OCI-M2 (cell line): ENCODE results near the gene SLC4A8.
"Not testable (repeated sequence)": the region's sequence is repeated elsewhere in the genome, so short reads cannot be mapped to it uniquely, and the experiment has no call there.

Experiments used
- DNase-seq: peaks from one replicate; lab custom pipeline; 2025; ENCODE audit not compliant: unreplicated experiment; lab: John Stamatoyannopoulos, UW

SLC4A8 gene

DNA sequence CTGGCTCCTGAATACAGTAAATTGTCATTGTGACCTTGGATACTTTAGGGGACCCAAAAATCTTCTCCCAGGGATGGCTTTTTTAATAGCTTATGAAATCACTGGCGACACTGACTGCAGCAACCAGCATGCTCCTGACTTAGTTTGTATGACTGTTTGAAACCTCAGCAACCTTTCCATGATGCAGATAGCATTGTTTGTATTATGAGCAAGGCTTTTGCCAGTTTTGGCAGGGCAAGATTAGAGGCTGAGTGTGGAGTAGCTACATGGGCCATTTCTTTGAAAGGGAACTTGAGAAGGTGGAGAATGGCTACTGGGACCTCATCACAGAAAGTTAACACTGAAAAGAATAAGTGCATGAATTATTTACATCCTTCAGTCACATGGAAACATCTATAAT lies 50.9 kb downstream of the SLC4A8 start:
- DNase-seq: no peak

DNA sequence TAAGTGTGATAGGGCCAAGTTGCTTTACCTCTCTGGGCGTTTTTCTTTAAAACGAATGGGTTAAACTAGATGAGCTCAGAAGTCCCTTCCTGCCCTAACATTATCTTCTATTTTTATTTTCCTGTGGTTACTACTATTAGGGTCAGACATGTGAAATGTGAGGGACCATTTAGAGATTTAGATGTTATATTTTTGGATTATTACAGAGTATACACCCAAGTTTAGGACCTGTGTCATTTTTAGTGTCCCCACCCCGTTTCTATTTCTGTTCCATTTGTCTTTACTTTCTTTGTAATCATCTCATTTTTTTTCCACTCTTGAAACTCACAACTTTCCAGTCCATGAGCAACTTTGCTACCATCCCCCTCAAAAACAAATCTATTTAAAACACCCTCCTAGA lies 56.3 kb downstream of the SLC4A8 start:
- no peak for DNase-seq

DNA sequence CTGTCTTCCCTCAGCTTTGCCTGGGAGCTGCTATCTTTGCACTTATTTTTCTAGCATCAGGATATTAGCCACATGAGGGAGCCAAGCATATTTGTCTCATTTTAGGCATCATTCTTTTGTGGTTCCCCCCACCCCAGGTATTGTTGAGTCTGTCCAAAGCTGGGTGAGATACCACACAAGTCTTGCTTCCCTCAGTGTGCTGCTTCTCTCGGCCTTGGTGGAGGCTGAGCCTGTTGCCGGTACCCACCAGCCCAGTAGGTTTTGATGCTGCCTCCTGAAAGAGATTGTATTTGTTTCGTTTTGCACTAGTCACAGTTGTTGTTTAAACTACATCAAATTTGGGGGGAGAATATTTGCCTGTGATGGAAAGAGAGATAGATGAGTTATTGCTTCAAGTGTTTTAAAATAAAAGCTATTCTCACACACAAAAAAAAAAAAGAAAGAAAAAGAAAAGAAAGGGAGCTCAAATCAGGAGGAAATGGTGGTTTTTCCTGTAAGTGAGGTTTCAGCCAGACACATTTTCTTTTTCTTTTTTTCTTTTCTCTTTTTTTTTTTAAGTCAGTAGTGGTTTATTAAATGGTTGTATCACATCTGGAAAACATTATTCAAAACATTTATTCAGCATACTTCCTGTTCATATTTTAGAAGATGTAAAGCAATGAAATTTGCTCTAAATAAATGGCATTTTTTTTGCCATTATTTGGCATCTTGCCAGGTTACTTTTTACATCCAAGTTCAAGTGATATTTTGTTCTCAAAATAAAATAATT lies 58.5 kb downstream of the SLC4A8 start:
- DNase-seq: no peak

DNA sequence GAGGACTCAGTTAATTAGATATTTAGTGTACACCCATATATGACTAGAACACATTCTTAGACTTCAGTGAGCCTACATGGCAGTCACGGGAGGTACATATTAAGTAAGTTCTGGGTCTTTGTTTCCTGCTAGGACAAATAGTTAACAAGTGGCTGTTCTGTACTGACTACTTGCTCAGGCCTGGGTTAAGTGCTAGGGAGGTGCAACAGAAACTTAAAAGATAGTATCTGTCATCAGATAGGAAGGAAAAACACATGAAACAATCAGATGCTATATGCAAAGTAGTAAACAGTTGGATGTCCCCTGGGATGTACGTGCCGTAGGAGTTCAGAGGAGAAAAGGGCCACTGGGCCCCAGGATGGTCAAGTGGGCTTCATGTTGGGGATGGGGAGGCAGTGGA lies 59.5 kb downstream of the SLC4A8 start:
- DNase-seq: no peak

DNA sequence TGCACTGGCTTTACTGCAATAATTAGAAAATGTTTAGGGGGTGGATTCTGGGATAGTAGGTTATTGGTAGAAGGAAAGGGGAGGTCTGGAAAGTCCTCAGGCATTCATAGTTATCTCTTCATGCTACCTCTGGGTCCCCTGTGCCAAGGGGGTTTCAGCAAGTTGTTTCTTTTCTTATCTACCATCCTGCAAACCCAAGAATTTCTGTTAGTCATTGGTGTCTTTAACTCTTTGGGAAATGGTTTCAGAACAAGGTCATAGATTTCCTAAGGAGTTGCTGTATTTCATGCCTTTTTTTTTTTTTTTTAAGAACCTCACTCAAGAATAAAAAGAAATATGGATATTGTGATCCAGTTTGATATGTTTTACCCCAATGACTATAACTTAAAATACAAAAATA lies 63.6 kb downstream of the SLC4A8 start:
- DNase-seq: no peak

DNA sequence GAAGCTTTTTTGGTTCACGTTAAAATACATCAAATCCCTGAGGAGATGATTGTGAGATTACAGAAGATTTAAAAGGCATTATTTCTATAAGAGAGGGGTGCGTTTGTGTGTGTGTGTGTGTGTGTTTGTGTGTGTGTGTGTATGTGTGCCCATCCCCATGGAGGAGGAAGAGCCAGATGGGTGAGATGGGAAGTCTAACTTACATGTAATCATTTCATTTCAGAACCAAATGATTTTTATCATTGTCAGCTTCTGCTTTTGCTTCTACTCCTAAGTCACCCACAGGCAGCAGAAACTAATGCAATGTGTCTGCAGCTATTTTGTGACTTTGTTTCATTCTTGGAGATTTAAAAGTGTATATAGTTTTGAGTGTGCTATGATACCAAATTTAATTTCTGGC lies 68.7 kb downstream of the SLC4A8 start:
- DNase-seq: no peak

DNA sequence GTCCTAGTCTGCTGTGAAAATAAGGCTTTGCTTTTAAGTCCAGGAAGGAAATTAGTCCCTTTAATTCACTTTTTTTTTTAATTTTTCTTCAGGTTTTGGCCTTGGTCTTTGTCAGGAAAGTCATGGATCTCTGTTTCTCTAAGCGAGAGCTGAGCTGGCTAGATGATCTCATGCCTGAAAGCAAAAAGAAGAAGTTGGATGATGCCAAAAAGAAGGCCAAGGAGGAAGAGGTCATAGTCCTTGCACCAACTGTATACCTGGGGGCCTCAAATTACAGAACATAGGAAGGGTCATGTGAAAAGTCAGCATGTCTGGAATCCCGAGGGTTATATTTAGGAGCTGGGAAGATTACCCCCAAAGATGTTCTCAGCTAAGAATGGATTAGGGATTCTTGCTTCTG lies 72.3 kb downstream of the SLC4A8 start:
- no peak for DNase-seq

DNA sequence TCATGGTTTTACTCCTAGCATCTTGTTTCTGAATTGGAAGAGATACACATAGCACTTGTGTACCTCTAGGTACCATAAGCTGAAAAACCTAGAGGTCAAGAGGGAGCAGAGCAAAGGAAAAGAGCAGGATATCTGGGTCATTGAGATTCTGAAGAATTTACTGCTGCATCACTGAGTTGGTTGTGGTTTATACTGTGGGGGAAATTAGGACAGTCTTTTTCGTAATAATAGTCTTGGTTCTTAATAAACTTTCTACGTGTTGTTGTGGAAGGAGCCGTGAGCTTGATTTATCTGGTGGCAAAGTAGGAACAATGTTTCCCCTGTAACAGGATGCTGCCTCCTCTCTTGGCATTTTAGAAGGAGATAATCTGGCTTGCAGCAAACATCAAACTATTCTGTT lies 80.2 kb downstream of the SLC4A8 start:
- no peak for DNase-seq

DNA sequence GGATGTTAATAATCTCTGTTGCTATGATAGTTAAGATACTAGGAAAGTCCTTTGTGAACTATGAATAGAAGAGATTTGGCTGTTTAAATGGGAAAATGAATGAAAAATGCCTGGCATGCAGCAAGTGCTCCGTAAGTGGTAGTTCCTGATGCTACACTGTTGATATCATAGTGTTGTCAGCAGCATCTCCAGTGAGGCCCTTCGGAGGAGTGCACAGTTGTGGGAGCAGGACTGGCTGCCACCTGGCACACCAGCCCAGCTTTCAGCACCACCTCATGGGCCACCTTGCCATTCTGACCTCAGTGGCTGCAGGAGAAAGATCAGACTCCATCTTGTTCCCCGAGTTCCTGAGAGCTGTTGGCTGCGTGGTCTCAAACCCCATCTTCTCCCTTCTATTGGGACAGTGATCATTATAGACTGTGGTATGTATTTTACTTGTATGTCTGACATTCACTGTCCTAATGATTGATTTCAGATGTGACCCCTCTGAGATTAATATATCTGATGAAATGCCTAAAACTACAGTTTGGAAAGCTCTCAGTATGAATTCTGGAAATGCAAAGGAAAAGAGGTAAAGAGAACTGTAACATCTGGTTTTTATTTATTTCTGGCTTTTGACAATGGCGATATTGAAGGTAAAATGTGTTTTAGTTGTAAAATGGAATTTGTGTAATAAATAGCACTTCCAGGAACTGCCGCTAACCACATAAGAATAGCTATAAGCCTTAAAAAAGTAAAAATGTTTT lies 80.9 kb downstream of the SLC4A8 start:
- no peak for DNase-seq

DNA sequence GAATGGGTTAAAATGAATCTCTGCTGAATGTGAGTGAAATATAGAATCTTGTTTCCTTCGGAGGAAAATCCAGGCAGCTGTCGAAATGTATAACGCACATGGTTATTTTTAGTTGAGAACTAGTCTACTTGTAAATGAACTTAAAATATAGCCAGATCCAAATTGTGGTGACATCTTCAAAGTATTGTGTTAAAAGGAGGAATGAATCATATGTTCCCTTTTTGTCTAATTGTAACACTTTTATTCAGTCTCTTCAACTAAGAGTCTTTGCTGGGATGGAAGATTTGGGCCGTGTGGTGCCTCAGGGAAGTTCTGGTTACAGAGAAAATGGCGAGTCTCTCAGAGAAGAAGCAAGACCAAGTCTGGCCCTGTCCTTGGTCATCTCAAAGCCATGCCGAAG lies 82.5 kb downstream of the SLC4A8 start:
- DNase-seq: no peak

DNA sequence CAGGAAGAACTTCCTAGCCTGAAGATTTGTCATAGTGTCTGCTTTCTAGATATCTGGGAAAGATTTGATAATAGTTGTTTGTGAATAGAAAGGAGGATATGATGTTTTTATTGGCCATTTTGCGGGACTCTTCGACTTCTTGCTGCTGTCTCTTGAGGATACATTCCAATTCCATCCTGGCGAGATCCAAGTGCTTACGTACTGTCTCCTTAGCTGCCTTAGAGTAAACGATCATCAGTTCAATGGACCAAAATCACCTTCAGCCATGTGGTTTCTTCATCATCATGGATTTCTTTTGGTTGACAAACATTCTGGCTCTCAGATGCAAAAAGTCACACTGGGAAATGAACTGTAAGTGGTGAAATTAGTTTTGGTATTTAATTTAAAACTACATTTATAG lies 83.7 kb downstream of the SLC4A8 start:
- no peak for DNase-seq

DNA sequence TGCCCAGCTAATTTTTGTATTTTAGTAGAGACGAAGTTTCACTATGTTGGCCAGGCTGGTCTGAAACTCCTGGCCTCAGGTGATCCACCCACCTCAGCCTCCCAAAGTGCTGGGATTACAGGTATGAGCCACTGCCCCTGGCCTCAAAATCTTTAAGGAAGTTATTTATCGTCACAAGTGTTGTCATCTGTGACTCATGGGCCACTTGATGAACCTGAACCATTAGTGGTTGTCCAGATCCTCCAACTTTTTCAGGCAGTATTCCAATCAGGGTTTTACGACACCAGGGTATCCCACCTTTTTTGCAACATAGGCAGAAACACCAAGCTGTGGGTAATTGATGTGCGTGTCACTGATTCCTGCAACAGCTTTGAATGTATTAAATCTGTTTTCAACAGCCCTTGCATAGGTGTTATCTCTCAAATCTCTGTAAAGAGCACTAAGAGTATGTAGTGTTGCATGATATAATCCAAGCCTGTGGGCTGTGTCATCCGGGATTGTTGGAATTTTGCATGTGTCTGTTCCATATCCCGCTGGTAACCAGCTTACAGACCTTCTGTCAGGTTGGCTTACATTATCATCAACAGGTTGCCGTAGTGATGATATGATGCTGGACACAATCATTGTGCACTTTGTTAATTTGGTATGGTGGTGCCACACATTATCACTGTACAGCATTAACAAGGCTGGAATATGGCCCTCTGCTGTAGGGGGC lies 87.1 kb downstream of the SLC4A8 start:
- no peak for DNase-seq

DNA sequence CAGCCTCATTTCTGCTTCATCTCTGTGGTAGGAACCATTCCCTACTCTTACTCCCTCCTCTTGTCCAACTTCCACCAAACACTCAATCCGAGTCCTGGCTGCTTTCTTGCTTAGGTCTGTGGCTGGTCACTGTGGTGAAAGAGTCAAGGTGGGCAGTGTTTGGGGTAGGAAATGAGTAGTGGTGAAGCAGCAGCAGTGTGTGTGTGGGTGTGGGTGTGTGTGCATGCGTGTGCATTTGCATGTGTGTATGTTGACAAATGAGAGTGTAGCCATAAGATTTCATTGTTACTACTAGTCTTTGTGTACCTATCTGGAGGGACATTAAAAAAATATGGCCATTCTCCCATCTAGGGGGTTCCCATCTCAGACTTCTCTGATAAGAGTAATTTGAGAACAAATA lies 87.8 kb downstream of the SLC4A8 start:
- no peak for DNase-seq

DNA sequence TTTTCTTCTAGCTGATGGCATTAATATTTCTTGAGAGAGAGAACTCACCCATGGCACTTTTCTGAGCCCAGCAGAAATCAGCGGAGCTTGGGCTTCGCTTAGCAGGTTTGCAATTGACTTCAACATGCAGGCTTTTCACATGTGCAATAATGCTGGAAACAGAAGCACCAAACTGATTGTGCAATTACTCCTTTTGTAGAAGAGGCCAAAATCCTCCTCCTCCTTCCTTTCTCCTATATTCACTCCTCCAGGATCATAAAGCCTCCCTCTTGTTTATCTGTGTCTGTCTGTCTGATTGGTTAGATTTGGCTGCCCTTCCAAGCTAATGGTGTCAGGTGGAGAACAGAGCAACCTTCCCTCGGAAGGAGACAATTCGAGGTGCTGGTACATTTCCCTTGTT lies 90.4 kb downstream of the SLC4A8 start:
- not testable (repeated sequence) for DNase-seq

DNA sequence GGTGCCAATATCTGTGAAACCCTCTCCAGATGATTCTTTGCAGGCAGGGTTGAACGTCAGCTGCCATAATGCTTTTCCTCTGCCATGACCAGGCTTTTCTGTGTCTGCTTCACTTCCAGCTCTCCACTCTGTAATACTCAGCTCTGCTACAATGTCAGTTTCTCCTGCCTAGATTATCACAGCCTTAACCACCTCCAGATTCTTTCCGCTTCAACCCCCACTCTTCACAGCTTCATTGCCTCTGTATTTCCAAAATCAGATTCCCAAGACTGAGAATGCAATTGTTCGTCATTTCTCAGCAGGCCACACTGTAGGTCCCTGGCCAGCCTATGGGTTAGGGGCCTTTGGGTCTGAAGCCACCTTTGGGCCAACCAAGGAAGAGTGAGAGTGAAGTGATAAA lies 92.7 kb downstream of the SLC4A8 start:
- no peak for DNase-seq

DNA sequence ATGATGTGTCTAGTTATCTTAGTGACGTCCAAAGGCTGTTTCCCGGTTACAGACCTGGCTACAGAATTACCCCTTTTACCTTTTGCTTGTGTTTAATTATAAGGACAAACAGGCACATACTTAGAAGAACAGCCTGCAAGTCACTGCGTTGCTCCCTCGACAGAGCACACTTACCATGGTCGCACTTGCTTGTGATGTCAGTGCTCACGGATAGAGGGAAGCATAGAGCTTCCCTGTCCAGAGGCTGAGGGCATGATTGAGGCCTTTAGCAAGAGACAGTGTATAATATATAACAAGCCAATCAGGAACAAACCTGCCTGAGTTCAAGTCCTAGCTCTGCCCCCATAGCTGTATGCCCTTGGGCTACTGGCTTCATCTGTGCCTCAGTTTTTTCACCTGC lies 93.2 kb downstream of the SLC4A8 start:
- no peak for DNase-seq

DNA sequence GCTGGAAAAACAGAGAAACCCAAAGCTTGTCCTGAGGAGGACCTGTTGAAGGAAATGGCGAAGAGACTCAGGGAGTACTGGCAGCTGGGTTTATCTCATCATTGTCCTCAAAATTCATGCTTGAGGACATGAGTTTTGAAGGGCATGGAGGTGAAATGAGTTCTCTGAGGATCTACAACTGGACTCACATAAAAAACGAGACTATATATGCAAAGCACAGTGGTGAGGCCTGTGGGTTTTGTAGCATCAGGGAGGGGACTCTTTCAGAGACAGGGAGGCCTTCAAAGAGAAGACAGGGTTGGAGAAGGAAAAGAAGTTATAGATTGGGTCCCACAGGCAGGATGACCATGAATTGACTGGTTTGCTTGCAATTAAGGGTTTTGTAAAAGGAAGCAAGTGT lies 95.1 kb downstream of the SLC4A8 start:
- no peak for DNase-seq

DNA sequence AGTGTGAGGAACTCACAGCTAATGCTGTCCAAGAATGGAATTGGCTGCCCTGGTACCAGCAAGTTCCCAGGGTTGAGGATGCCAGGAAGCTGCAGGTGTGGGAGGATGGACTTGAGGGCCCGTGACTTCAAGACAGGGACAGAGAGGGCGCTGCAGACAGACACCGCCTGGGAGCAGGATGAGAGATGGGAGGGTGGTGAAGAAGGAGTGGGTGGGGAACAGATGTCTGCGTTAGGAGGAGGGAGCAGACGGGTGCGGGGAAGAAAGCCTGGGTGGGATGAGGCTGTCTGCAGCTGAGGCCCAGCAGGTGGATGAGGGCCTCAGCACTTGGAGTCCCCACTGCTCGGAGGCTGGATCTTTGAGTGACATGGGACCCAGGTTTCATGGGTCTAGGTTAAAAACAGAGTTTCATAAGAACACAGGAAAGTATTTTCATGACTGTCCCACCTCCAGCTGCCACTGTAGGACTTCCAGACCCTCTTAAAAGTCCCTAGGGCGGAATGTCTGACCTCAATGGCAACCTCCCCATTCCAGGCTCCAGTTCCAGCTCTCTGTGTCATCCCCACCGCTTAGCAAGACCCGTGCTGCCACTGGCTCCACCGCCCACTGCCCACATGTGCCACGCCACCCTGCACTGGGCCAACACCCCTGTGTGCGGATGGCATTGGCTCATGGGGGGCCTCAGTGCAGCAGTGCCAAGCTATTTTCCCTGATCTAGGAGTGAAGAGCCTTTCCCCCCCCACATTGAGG lies 96.1 kb downstream of the SLC4A8 start:
- DNase-seq: no peak

DNA sequence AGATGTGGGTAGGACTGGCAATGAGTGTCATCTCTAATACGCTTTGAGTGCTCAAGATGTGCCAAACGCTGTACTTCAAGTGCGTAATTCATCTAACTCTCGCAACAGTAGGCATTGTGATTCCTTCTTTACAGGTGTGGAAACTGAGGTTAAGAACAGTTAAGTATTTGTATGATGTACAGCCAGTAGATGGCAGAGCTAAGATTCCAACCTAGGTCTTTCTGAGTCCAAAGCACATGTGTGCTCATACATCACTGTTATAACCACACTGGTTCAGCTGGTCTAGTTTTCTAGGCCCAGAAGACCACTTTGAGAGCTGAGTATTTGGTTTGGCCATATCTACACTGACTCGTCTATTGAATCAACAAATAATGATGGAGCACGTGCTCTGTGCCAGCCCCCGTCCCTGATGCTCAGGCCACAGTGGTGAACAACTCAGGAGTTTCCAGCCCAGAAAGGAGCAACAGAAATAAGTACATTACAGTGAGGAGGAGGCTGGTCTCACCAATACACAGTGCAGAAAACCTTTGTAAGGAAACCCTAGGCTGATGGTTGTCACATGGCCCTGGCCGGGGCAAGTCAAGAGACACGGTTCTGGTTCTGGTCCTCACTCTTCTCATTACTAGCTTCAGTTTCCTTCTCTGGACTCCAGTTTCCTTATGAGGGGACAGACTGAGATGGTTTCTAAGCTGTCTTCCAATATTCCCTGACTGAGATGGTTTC lies 97.1 kb downstream of the SLC4A8 start:
- DNase-seq: no peak

DNA sequence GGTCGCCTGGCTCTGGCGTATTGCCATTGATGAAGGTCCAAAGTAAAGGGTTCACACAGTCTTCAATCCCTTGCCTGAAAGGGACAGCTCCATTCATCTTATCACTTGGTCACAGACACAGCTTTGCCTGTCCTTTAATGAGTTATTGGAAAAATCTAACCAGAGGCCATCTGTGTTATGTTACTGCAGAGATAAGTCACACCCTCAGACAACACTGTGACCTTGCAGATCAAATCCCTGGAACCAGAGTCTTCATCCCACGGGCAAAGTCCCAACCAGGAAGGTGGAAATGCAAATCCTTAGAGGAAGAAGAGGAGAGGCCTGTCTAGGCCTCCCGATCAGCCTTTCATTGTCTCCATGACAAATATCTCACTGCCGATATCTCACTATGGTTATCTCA lies 98.1 kb downstream of the SLC4A8 start:
- peak; percentile 5 for DNase-seq
